ENCODE measurements around the gene MRPL36.

DNA sequence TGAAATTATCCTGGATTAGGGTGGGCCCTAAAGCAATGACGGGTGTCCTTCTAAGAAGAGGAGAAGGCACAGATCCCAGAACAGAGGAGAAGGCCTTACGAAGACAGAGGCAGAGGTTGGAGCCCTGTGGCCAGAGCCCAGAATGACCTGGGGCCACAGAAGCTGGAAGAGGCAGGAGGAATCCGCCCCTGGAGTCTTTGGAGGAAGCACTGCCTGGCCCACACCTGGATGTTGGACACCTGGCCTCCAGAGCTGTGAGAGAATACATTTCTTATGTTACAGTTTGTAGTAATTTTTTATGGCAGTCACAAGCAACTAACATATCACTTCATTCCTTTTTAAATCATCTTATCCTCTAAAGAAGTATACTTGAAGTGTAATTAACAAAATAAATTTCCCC, 8.5 kb downstream of the MRPL36 start:
- TF ChIP-seq, protein P1, sequence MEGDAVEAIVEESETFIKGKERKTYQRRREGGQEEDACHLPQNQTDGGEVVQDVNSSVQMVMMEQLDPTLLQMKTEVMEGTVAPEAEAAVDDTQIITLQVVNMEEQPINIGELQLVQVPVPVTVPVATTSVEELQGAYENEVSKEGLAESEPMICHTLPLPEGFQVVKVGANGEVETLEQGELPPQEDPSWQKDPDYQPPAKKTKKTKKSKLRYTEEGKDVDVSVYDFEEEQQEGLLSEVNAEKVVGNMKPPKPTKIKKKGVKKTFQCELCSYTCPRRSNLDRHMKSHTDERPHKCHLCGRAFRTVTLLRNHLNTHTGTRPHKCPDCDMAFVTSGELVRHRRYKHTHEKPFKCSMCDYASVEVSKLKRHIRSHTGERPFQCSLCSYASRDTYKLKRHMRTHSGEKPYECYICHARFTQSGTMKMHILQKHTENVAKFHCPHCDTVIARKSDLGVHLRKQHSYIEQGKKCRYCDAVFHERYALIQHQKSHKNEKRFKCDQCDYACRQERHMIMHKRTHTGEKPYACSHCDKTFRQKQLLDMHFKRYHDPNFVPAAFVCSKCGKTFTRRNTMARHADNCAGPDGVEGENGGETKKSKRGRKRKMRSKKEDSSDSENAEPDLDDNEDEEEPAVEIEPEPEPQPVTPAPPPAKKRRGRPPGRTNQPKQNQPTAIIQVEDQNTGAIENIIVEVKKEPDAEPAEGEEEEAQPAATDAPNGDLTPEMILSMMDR (IDR thresholded peaks at IDR 0.05), result no peak
- no peak for TF ChIP-seq ETV6 (CRISPR knock-in tag; IDR thresholded peaks at IDR 0.05)
- TF ChIP-seq, protein P2, sequence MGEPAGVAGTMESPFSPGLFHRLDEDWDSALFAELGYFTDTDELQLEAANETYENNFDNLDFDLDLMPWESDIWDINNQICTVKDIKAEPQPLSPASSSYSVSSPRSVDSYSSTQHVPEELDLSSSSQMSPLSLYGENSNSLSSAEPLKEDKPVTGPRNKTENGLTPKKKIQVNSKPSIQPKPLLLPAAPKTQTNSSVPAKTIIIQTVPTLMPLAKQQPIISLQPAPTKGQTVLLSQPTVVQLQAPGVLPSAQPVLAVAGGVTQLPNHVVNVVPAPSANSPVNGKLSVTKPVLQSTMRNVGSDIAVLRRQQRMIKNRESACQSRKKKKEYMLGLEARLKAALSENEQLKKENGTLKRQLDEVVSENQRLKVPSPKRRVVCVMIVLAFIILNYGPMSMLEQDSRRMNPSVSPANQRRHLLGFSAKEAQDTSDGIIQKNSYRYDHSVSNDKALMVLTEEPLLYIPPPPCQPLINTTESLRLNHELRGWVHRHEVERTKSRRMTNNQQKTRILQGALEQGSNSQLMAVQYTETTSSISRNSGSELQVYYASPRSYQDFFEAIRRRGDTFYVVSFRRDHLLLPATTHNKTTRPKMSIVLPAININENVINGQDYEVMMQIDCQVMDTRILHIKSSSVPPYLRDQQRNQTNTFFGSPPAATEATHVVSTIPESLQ (CRISPR knock-in tag; IDR thresholded peaks at IDR 0.05), result no peak
- TF ChIP-seq MYBL2 (CRISPR knock-in tag; IDR thresholded peaks at IDR 0.05), result no peak
